OCI-LY3 (cell line): ENCODE results near the gene P3R3URF.
"Not testable (repeated sequence)": the region's sequence is repeated elsewhere in the genome, so short reads cannot be mapped to it uniquely, and the experiment has no call there.

Experiments
- EZH2phosphoT487 ChIP-seq: fragments of 200-600 bp; shearing (Covaris generic); IDR thresholded peaks from 2 replicates; pipeline ENCODE4 v1.6.1; 2018; ENCODE audit warnings: antibody characterized with exemption, mixed run types, low read depth
- TF ChIP-seq, protein P1 (sequence below): fragments of 200-600, 300-600 bp; sonication (generic); IDR thresholded peaks from 2 replicates; pipeline ENCODE4 v1.5.1; 2014; ENCODE audit warnings: antibody characterized with exemption, low read length, low read depth

DNA sequence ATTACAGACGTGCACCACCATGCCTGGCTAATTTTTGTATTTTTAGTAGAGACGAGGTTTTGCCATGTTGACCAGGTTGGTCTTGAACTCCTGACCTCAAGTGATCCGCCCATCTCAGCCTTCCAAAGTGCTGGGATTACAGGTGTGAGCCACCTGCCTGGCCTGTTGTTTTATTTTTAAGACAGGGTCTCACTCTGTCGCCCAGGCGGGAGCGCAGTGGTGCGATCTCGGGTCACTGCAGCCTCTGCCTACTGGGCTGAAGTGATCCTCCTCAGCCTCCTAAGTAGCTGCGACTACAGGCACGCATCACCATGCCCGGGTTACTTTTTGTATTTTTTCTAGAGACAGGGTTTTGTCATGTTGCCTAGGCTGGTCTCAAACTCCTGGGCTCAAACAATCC is 46.8 kb upstream of the P3R3URF start:
- TF ChIP-seq, protein P1, sequence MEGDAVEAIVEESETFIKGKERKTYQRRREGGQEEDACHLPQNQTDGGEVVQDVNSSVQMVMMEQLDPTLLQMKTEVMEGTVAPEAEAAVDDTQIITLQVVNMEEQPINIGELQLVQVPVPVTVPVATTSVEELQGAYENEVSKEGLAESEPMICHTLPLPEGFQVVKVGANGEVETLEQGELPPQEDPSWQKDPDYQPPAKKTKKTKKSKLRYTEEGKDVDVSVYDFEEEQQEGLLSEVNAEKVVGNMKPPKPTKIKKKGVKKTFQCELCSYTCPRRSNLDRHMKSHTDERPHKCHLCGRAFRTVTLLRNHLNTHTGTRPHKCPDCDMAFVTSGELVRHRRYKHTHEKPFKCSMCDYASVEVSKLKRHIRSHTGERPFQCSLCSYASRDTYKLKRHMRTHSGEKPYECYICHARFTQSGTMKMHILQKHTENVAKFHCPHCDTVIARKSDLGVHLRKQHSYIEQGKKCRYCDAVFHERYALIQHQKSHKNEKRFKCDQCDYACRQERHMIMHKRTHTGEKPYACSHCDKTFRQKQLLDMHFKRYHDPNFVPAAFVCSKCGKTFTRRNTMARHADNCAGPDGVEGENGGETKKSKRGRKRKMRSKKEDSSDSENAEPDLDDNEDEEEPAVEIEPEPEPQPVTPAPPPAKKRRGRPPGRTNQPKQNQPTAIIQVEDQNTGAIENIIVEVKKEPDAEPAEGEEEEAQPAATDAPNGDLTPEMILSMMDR = not testable (repeated sequence)
- not testable (repeated sequence) for TF ChIP-seq EZH2phosphoT487
